ENCODE data around the gene PAFAH1B2.

- no peak for TF ChIP-seq CTCF (conservative IDR thresholded peaks at IDR 0.05; ENCODE audit: low read depth, low read length)
- TF ChIP-seq EZH2 (IDR thresholded peaks at IDR 0.05; ENCODE audit: borderline replicate concordance, low read depth, low read length, poor library complexity, severe bottlenecking) = no peak
Measured at GRCh38 chr11:117192401-117192875, 48.4 kb downstream of the PAFAH1B2 start.
